Gastroesophageal sphincter (tissue), 4 donors: Measurements from ENCODE around the gene CSNK1G2. TPM values are rescaled to one million over a fixed set of nuclear protein-coding genes. Genes with fewer than 3 reads are reported as not detected.

Experiments used
- ATAC-seq: fragments of 150-250 bp; one replicate; pipeline ENCODE4 v1.9.1; 2016; ENCODE audit warnings: mild to moderate bottlenecking, moderate library complexity
- H3K27ac ChIP-seq, 4 donors: fragments of 200-600 bp; sonication (generic) in 3 of 4; 1 replicate in 3 of 4; 2 replicates in 1 of 4; pipeline ENCODE4 v1.5.1; 2016 to 2019
- H3K27me3 ChIP-seq: fragments of 200-600 bp; sonication (generic); one replicate; pipeline ENCODE4 v1.5.1; 2019
- H3K36me3 ChIP-seq, 2 donors: fragments of 200-600 bp; sonication (generic); one replicate each; pipeline ENCODE4 v1.5.1; 2019; ENCODE audit warnings: control low read depth in 1 of 2
- H3K4me1 ChIP-seq, 3 donors: fragments of 200-600 bp; sonication (generic); 1 replicate in 2 of 3; 2 replicates in 1 of 3; pipeline ENCODE4 v1.5.1; 2016 to 2019; ENCODE audit warnings: control low read depth in 2 of 3
- H3K4me3 ChIP-seq, 2 donors: fragments of 200-600 bp; sonication (generic); one replicate each; pipeline ENCODE4 v1.5.1; 2019; ENCODE audit warnings: mild to moderate bottlenecking in 1 of 2, moderate library complexity in 1 of 2
- H3K9me3 ChIP-seq, 3 donors: fragments of 200-600 bp; sonication (generic); one replicate each; pipeline ENCODE4 v1.5.1; 2017 to 2019; ENCODE audit warnings: control low read depth in 2 of 3
- EP300 ChIP-seq: sonication (generic); formaldehyde crosslinking; IDR thresholded peaks from one replicate; pipeline ENCODE4 v1.6.1; 2017; ENCODE audit warnings: antibody characterized with exemption, mild to moderate bottlenecking
- POLR2A ChIP-seq, 2 donors: fragments of 450-650 bp; IDR thresholded peaks; one replicate each; pipeline ENCODE4 v1.6.1; 2017; ENCODE audit warnings: antibody characterized with exemption in 2 of 2, mild to moderate bottlenecking in 2 of 2, moderate library complexity in 1 of 2
- POLR2AphosphoS5 ChIP-seq: sonication (generic); formaldehyde crosslinking; IDR thresholded peaks from one replicate; pipeline ENCODE4 v1.6.1; 2017; ENCODE audit warnings: antibody characterized with exemption
- WGBS, 2 donors: methylation state at CpG; one replicate each; pipeline ENCODE4 v1.1.5; 2018; ENCODE audit warnings: low coverage in 1 of 2; 5-methylcytosine and 5-hydroxymethylcytosine counted together
- total RNA-seq, 4 donors: library from RNA; depleted of rRNA; stranded (reverse); fragments of >200 nt; gene quantifications; one replicate each; pipeline ENCODE4 v1.1.0, GENCODE V29; 2016
- TF ChIP-seq, protein P1 (sequence below), 4 experiments: fragments of 200-600 bp in 2 of 4; fragments of 450-650 bp in 2 of 4; sonication (generic) in 1 of 4; IDR thresholded peaks; one replicate each; pipeline ENCODE4 v1.5.1; 2017 to 2019; ENCODE audit warnings: antibody characterized with exemption in 4 of 4, mild to moderate bottlenecking in 2 of 4, moderate library complexity in 2 of 4

Gene CSNK1G2
- total RNA-seq, 4 donors from 2014 or later = 40.4 to 57.4 (median 46.2) TPM

DNA sequence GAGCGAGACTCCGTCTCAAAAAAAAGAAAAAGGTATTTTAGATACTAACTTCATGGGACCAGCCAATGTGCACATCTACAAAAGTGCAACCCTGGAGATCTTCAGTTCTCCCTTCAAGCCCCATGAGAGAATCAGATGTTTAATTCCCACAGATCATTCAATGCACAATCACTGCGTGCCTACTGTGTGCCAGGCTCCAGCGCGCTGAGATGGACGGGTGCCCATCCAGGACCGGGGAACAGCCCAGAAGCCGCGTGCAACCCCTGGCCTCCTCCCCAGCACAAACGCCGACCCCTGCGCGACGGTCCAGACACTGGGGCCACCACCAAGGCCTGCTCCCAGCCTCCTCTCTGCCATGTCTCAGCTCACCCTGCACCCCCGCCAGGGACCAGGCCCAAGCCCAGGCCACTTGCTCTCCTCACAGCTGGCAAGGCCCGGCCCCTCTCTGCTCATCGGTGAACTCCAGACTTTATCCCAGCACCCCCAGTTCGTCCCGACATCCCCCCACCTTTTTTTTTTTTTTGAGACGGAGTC is 69.2 kb downstream of the CSNK1G2 start:
- TF ChIP-seq EP300 (no peak), POLR2AphosphoS5 (no peak), POLR2A (IDR thresholded peaks at IDR 0.05) (no peak)
- TF ChIP-seq, protein P1, sequence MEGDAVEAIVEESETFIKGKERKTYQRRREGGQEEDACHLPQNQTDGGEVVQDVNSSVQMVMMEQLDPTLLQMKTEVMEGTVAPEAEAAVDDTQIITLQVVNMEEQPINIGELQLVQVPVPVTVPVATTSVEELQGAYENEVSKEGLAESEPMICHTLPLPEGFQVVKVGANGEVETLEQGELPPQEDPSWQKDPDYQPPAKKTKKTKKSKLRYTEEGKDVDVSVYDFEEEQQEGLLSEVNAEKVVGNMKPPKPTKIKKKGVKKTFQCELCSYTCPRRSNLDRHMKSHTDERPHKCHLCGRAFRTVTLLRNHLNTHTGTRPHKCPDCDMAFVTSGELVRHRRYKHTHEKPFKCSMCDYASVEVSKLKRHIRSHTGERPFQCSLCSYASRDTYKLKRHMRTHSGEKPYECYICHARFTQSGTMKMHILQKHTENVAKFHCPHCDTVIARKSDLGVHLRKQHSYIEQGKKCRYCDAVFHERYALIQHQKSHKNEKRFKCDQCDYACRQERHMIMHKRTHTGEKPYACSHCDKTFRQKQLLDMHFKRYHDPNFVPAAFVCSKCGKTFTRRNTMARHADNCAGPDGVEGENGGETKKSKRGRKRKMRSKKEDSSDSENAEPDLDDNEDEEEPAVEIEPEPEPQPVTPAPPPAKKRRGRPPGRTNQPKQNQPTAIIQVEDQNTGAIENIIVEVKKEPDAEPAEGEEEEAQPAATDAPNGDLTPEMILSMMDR (IDR thresholded peaks at IDR 0.05) = no peak
- WGBS, 2 donors = 90 to 95% methylated on average over 6 to 15 of the region's 20 CpGs

GRCh38 chr19:2011169-2011568 is 70.2 kb downstream of the CSNK1G2 start:
- Histone ChIP-seq H3K27me3 (no peaks in the 10 kb centered on the region), H3K27ac (no peak overlapping the region), H3K9me3 (no peaks in the 10 kb centered on the region), H3K4me1 (peaks cover 0 to 31% (median 18%) of the 10 kb centered on the region in 3 donors), H3K4me3 (no peak overlapping the region), H3K36me3 (peaks cover 0 to 13% of the 10 kb centered on the region in 2 donors)
- TF ChIP-seq POLR2A (IDR thresholded peaks at IDR 0.05) (no peak), POLR2AphosphoS5 (no peak), EP300 (no peak)
- TF ChIP-seq, protein P1 (IDR thresholded peaks at IDR 0.05) = no peak
- ATAC-seq = no peak
- 92% methylated on average over 6 of the region's 12 CpGs; no CpG with 5 or more reads in 1 of the 2 donors for WGBS, 2 donors

More for the DNA sequence above, 69.2 kb downstream of the CSNK1G2 start:
- H3K36me3 ChIP-seq = peaks cover 0 to 13% of the 10 kb centered on the region in 2 donors
- no peak overlapping the region for H3K27ac ChIP-seq
- no peak overlapping the region for H3K4me3 ChIP-seq
- no peak for ATAC-seq
- peaks cover 0 to 29% (median 17%) of the 10 kb centered on the region in 3 donors for H3K4me1 ChIP-seq
- H3K9me3 ChIP-seq = no peaks in the 10 kb centered on the region
- no peaks in the 10 kb centered on the region for H3K27me3 ChIP-seq

- WGBS, 2 donors = 76 to 77% methylated on average over 2 of the region's 21 CpGs
- peaks cover 0 to 13% of the 10 kb centered on the region in 2 donors for H3K36me3 ChIP-seq
- H3K27ac ChIP-seq = peak overlapping the region in 3 of 4 donors; percentile 47 to 82 (median 80)
- H3K4me3 ChIP-seq = no peak overlapping the region
- TF ChIP-seq POLR2AphosphoS5 (no peak), EP300 (no peak), POLR2A (IDR thresholded peaks at IDR 0.05) (no peak)
- TF ChIP-seq, protein P1 (IDR thresholded peaks at IDR 0.05) = no peak
- no peak for ATAC-seq
- H3K4me1 ChIP-seq = peaks cover 0 to 38% (median 23%) of the 10 kb centered on the region in 3 donors
- H3K9me3 ChIP-seq = no peaks in the 10 kb centered on the region
- H3K27me3 ChIP-seq = no peaks in the 10 kb centered on the region
Measured at GRCh38 chr19:2012941-2013682, 72.1 kb downstream of the CSNK1G2 start.

DNA sequence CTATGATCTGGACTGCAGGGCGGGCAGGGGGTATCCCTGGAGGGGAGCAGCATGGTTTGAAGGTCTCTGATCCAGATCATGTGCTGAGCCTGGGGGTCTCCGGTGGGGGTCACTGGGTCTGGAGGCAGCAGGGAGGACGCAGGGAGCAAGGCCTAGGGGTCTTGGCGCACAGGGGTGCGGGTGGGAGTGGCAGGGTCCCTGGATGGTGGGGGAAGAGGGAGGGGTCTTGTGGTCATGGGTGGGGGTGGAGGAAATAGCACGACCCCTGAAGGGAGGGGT is 72.7 kb downstream of the CSNK1G2 start:
- Histone ChIP-seq H3K9me3 (no peaks in the 10 kb centered on the region), H3K4me1 (peaks cover 0 to 38% (median 23%) of the 10 kb centered on the region in 3 donors), H3K36me3 (peaks cover 0 to 13% of the 10 kb centered on the region in 2 donors), H3K27ac (peak overlapping the region in 3 of 4 donors; percentile 47 to 82 (median 80)), H3K4me3 (peak overlapping the region in 1 of 2 donors; percentile 79), H3K27me3 (no peaks in the 10 kb centered on the region)
- WGBS, 2 donors = 79 to 83% methylated on average over 1 to 4 of the region's 6 CpGs
- no peak for TF ChIP-seq EP300
- TF ChIP-seq, protein P1 (IDR thresholded peaks at IDR 0.05) = no peak
- no peak for TF ChIP-seq POLR2AphosphoS5
- TF ChIP-seq POLR2A (IDR thresholded peaks at IDR 0.05) = no peak
- no peak for ATAC-seq

DNA sequence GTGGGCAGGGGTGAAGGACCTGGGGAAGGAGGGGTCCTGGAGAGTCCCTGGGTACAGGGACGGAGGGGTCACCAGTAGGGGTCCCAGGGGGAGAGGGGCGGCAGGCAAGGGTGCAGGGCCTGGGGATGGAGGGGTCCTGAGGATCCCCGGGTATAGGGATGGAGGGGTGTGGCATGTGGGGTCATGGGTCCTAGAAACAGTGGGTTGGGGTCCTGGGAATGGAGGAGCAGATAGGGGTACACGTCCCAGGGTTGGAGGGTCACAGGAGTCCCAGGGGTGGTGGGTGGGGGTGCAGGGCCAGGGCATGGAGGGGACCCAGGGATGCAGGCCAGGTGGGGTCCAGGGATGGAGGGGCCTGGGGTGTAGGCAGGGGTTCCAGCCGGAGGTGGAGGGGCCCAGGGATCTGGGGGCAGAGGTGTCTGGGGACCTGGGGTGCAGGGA is 73.2 kb downstream of the CSNK1G2 start:
- H3K27ac ChIP-seq = peak overlapping the region in 3 of 4 donors; percentile 47 to 82 (median 80)

More for the DNA sequence above, 73.2 kb downstream of the CSNK1G2 start:
- WGBS, 2 donors = 64 to 65% methylated on average over 3 to 4 of the region's 5 CpGs
- TF ChIP-seq, protein P1 (IDR thresholded peaks at IDR 0.05) = no peak
- no peak for TF ChIP-seq POLR2A (IDR thresholded peaks at IDR 0.05)
- TF ChIP-seq EP300 = no peak
- TF ChIP-seq POLR2AphosphoS5 = no peak
- no peaks in the 10 kb centered on the region for H3K9me3 ChIP-seq
- H3K36me3 ChIP-seq = peaks cover 0 to 13% of the 10 kb centered on the region in 2 donors
- H3K4me3 ChIP-seq = peak overlapping the region in 1 of 2 donors; percentile 79
- no peak for ATAC-seq
- no peaks in the 10 kb centered on the region for H3K27me3 ChIP-seq
- H3K4me1 ChIP-seq = peaks cover 0 to 39% (median 23%) of the 10 kb centered on the region in 3 donors
